Activated T-helper 2 cell treated with anti-CD3 and anti-CD28 coated beads, Interferon-gamma antibody, Interleukin-2, Interleukin-4, amounts not matched to agents 10 μg/mL and 5 μg/mL and 100 μg/mL, durations not matched to agents 14 hours and 24 hours and 36 hours (primary cell): ENCODE data around the gene ZNF483. TPM values are rescaled to one million over a fixed set of nuclear protein-coding genes. Genes with fewer than 3 reads are reported as not detected.

ENCODE experiments used
- total RNA-seq: library from RNA; stranded (reverse); gene quantifications from 2 replicates; pipeline ENCODE4 v1.2.3, GENCODE V29; 2022

The ZNF483 gene
- total RNA-seq, 1 donor from 2014 or later, result 3.1 TPM

Other genes starting within 250 kb of the ZNF483 start
- gene OR2K2, start 195.0 kb upstream of the ZNF483 start, total RNA-seq, result not detected in 2 replicates
- 96.8 and 107 TPM in 2 replicates for gene ECPAS, start 40.8 kb upstream of the ZNF483 start, total RNA-seq
- gene PTGR1, start 74.5 kb downstream of the ZNF483 start, total RNA-seq, result 1.4 and 1.8 TPM in 2 replicates
- gene DNAJC25, start 106.2 kb downstream of the ZNF483 start, total RNA-seq, result 7.3 and 7.4 TPM in 2 replicates
- 30.7 and 30.9 TPM in 2 replicates for gene GNG10, start 136.4 kb downstream of the ZNF483 start, total RNA-seq